AG10803 (cell line): ENCODE measurements around the gene BLOC1S4.
A peak's percentile ranks its signal among the peaks of the same experiment; 100 is the strongest.

Experiments
- DNase-seq: peaks from one replicate; pipeline ENCODE4 v3.0.0; 2010; ENCODE audit warnings: low read depth
- H3K4me3 ChIP-seq: 2 replicates; pipeline ENCODE4 v1.5.1; 2011; ENCODE audit warnings: mild to moderate bottlenecking, low read length, control low read depth
- CTCF ChIP-seq: conservative IDR thresholded peaks from 2 replicates; pipeline ENCODE4 v1.5.1; 2011; ENCODE audit warnings: mild to moderate bottlenecking, low read length, control low read depth, inconsistent platforms

Gene BLOC1S4

GRCh38 chr4:6674500-6675149, 41.3 kb upstream of the BLOC1S4 start:
- no peak for DNase-seq
- TF ChIP-seq CTCF: peak; percentile 26; the same call in 1 of the 2 replicates
- peak overlapping the region; percentile 72 for H3K4me3 ChIP-seq

DNA sequence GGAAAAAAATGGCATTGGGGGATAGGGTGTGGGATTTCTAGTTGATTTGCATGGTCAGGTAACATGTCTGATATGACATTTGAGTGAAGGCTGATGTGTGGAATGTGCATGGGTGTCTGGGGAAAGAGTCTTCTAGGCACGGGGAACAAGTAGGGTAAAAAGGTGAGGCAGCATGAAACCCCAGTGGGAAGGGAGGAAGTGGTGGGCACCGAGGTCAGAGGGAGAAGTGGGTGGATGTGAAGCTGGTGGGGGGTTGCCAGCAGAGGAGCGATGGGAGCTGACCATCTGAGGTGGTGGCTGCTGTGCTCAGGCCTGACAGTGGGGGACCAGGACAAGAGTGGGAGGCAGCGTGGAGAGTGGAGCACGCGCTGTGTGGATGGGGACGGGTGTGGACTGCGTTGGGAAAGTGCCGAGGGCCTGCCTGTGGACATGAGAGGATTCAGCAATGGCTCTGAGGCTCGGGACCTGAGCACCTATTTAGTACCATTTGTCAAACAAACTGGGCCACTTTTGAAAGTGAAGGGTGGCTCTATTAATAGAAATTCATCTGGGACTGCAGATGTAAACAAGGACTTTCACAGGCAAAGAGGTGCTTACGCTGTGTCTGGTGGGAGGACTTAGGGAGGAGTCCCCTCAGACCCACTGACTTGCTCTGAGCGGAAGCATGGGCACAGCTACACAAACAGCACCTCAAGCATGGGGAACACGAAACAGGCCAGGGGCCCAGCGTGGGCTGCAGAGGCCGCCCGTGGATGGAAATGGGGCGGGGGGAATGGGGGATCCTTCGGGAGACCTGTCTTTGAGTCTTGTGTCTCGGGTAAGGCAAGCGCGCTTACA, 39.0 kb upstream of the BLOC1S4 start:
- no peak for TF ChIP-seq CTCF
- no peak for DNase-seq
- no peak overlapping the region for H3K4me3 ChIP-seq

DNA sequence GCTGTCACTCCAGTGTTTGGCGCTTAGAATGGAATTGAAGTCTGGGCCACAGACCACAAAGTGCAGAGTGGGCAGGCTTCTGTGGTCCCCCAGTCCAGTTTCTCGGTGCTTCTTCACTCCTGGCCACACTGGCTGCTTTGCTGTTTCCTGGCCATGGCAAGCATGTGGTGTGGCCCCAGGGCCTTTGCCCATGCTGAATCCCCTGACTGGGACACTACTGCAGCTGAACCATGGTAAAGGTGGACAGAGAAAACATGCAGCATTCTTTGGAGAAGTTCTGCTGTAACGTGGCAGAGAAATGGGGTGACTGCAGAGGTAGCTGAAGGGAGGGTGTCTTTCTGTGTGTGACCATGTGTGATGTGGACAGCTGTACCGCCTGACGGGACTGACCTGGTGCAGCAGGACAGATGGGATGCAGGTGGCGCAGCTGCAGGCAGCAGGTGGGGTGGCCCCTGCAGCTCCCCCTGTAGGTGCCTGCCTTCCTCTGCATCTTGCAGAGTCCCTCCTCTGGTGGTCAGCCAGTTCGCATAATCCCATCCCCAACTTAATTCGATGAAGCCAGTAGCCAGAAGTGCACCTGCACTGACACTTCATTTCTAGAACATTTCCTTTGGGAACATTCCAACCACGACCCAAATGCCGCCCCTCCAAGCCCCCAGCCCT, 35.5 kb upstream of the BLOC1S4 start:
- no peak for TF ChIP-seq CTCF
- no peak for DNase-seq
- H3K4me3 ChIP-seq: no peak overlapping the region

GRCh38 chr4:6681191-6681590, 34.8 kb upstream of the BLOC1S4 start:
- H3K4me3 ChIP-seq: no peak overlapping the region
- no peak for DNase-seq

DNA sequence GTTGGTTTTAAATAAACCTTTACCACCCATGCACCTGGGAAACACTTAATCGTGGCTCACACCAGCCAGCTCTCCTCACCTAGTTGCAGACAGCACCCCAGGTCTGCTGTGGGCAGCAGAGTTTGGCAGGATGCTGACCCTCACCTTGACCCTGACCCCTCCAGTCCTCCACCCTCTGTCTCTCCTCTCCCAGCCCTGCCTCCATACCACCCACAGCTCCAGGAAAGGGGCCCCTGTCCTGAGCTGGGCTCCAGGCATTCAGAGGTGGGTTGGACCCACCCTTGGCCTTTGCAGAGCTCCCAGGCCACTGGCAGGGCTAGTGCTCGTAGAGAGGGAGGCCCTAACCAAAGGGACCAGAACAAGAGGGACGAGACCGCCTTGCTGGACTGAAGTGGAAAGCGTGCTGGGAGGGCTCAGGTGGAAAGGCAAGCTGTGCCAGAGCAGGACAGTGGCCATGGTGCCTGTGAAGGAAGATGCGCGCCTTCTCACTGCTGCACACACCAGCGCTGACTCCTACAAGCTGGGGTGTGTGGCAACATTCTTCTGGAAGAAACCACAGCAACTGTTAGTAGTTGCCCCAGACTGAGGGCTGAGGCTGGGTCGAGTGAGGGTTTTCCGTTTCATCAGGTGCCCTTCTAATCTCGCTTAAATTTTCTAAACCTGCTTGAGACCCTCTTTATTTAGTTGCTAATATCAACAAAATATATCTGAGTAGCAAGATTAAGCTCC, 32.9 kb upstream of the BLOC1S4 start:
- TF ChIP-seq CTCF: no peak
- no peak for DNase-seq
- no peak overlapping the region for H3K4me3 ChIP-seq

More at GRCh38 chr4:6681191-6681590, 34.8 kb upstream of the BLOC1S4 start:
- peak; percentile 11; the same call in 1 of the 2 replicates for TF ChIP-seq CTCF

GRCh38 chr4:6684656-6685055, 31.3 kb upstream of the BLOC1S4 start:
- H3K4me3 ChIP-seq: no peak overlapping the region
- TF ChIP-seq CTCF: no peak
- no peak for DNase-seq
